Esophagus muscularis mucosa (tissue), 4 donors: ENCODE data around the gene ZNF521.

Experiments
- CTCF ChIP-seq, 3 experiments: fragments of 200-600 bp in 2 of 3; fragments of 450-650 bp in 1 of 3; sonication (generic) in 2 of 3; IDR thresholded peaks; one replicate each; pipeline ENCODE4 v1.5.1; 2017 to 2019; ENCODE audit warnings: antibody characterized with exemption in 3 of 3, mild to moderate bottlenecking in 2 of 3, moderate library complexity in 1 of 3
- EP300 ChIP-seq: sonication (generic); formaldehyde crosslinking; IDR thresholded peaks from one replicate; pipeline ENCODE4 v1.6.1; 2017; ENCODE audit warnings: antibody characterized with exemption
- POLR2A ChIP-seq: fragments of 450-650 bp; IDR thresholded peaks from one replicate; pipeline ENCODE4 v1.6.1; 2017; ENCODE audit warnings: antibody characterized with exemption, moderate library complexity, mild to moderate bottlenecking, low read depth
- POLR2AphosphoS5 ChIP-seq, 2 donors: sonication (generic); formaldehyde crosslinking; IDR thresholded peaks; one replicate each; pipeline ENCODE4 v1.6.1; 2017; ENCODE audit warnings: antibody characterized with exemption in 2 of 2

- TF ChIP-seq CTCF (IDR thresholded peaks at IDR 0.05) (no peak), POLR2AphosphoS5 (IDR thresholded peaks at IDR 0.05) (no peak), POLR2A (no peak), EP300 (no peak)
These were observed 1.1 kb upstream of the ZNF521 start for GRCh38 chr18:25353080-25353479.
